GM19467 (cell line): ENCODE data around the gene KBTBD4.
"Not testable (repeated sequence)": the region's sequence is repeated elsewhere in the genome, so short reads cannot be mapped to it uniquely, and the experiment has no call there.

Source experiments
- ATAC-seq: cut with Tn5 transposase; IDR thresholded peaks from one replicate; pipeline ENCODE4 v1.9.1; 2021; ENCODE audit warnings: mild to moderate bottlenecking, moderate library complexity; ENCODE audit not compliant: unreplicated experiment

KBTBD4 gene

GRCh38 chr11:47564366-47564765 is 14.4 kb downstream of the KBTBD4 start:
- ATAC-seq = not testable (repeated sequence)

DNA sequence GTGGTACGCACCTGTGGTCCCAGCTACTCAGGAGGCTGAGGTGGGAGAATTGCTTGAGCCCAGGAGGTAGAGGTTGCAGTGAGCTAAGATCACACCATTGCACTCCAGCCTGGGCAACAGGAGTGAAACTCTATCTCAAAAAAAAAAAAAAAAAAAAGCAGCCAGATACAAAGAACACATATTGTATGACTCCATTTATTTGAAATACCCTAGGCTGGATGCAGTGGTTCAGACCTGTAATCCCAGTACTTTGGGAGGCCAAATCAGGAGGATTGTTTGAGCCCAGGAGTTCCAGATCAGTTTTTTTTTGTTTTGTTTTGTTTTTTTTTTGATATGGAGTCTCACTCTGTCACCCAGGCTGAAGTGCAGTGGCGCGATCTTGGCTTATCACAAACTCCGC is 16.4 kb downstream of the KBTBD4 start:
- ATAC-seq = not testable (repeated sequence)

DNA sequence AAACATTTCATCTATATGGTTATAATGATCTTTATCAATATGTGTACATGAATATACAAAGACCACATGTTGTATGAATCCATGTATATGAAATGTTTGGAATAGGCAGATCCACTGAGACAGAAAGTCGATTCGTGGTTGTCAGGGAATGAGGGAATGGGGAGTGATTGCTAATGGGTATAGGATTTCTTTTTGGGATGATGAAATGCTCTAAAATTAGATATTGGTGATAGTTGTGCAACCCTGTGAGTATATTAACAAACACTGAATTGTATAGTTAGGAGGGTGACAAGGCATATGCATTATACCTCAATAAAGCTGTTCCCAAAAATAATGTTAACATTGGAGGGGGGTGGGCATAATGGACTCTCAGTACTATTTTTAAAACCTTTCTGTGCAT is 18.3 kb downstream of the KBTBD4 start:
- ATAC-seq = no peak

DNA sequence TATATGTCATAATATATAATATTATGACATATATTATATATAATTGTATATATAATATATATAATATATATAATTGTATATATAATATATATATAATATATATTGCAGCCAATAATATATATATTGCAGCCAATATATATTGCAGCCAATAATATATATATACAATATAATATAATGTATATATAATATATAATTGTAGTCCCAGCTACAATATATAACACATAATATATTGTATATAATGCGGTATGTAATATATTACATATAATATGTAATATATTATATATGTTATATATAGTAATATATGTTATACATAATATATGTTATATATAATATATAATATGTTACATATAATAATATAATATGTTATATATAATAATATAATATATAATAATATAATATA is 20.1 kb downstream of the KBTBD4 start:
- ATAC-seq = no peak

DNA sequence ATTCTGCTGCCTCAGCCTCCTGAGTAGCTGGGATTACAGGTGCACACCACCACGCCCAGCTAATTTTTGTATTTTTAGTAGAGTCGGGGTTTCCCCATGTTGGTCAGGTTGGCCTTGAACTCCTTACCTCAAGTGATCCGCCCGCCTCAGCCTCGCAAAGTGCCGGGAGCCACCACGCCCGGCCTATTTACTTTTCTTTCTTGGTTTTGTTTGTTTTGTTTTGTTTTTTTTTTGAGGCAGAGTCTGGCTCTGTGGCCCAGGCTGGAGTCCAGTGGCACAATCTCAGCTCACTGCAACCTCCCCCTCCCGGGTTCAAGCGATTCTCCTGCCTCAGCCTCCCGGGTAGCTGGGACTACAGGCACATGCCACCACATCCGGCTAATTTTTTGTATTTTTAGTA is 21.8 kb downstream of the KBTBD4 start:
- not testable (repeated sequence) for ATAC-seq

DNA sequence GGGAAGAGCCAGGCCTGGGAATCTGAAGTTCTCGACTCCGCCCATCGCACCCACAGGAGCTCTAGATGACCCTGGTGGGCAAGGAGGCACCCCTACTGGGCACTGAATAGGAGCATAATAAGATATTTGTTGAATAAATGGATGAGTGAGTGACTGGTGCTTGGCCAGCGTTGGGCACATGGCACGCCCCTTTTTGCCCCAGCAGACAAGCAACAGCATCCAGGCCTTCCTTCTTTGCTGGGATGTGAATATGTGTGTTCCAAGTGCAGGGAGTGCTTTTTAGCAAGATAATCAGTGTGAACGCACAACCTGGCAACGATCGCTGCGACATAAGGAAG is 25.4 kb downstream of the KBTBD4 start:
- ATAC-seq = peak; percentile 7

DNA sequence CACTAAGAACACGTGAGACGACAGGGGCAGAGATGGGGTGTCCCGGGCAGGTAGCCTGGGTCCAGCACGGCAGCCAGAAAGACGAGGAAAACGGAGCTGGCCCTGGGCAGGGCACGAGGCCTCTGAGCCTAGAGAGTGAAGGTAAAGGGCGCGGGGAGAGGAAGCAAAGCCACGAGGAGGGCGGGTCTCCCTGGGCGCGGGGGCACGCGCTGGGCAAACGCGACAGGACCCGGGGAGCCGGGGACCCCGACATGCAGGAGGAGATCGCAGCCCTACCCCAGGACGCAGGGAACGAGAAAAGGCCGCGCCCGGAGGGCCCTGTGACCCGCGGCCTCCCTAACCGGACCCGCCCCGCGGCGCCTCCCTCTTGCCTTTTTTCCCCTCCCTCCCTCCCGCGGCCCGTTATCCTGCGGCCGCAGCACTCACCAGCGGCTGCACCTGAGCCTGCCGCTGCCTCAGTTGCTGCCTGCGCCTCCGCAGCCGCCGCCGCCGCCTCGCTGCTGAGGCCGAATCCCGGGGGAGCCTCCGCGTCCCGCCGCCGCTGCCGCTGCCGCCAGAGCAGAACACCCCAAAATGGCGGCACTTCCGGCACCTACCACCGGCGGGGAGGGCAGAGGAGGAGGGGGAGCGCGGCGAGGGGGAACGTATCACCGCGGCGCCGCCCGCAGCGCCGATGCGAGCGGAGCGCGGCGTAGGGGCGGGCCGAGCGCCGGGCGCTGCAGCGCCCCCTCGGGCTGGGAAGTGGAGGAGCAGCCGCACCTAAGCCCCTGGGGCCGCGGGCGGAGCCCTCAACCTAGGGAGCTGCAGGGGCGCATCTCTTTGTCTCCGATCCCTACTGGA is 26.0 kb downstream of the KBTBD4 start, which contains the start of gene CELF1:
Gene CELF1, minus strand, starts transcription at position 567 of the 840 bp plus-strand sequence. CDS start 53,609 bp downstream, outside the sequence.
- peak; percentile 95 for ATAC-seq

- ATAC-seq = peak; percentile 10
Measured at GRCh38 chr11:47552056-47552565, 26.7 kb downstream of the KBTBD4 start.

- ATAC-seq = no peak
Measured at GRCh38 chr11:47551086-47551485, 27.7 kb downstream of the KBTBD4 start.

DNA sequence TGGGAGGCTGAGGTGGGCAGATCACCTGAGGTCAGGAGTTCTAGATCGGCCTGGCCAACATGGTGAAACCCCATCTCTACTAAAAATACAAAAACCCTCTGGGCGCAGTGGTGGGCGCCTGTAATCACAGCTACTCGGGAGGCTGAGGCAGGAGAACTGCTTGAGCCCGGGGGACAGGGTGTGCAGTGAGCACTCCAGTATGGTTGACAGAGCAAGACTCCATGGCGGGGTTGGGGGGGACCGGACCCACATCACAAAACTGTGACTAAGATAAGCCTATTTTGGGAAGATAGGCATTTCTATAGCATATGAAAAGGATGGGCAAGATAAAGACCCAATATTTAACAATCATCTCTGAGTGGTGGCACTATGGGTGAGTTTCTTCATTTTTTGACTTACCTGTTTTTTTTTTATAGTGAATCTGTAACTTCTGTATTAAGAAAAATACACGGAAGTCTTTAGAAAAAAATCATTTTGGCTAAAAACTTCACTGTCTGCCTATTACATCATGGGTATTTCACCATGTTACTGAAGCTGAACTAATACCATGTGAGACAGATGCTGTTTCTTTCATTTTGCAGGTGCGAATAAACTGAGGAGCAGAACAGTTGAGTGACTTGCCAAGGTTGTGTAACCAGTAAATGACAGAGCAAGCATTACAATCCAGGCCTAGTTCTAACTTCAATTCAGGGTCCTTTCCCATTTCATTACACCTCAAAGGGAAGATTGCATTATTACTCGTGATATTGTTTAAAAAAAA is 28.3 kb downstream of the KBTBD4 start:
- no peak for ATAC-seq

GRCh38 chr11:47546274-47546673 is 32.5 kb downstream of the KBTBD4 start:
- not testable (repeated sequence) for ATAC-seq

- ATAC-seq = no peak
Measured at GRCh38 chr11:47545298-47545697, 33.5 kb downstream of the KBTBD4 start.

DNA sequence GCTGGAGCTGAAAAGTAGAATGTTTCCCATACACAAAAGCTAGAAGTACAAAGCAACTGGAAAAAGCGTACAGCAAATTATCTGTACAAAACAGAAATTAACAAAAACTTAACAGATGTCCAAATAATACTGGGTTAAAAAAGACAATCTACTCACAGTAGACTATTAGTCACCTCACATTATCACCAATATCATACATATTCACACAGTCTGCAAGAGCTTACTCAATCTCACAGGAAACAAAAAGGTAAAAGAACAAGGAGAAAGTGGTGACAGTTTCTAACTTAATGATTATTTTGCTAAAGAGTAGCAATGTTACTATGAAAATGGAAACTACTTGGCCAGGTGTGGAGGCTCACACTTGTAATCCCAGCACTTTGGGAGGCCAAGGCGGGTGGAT is 37.7 kb downstream of the KBTBD4 start:
- no peak for ATAC-seq

DNA sequence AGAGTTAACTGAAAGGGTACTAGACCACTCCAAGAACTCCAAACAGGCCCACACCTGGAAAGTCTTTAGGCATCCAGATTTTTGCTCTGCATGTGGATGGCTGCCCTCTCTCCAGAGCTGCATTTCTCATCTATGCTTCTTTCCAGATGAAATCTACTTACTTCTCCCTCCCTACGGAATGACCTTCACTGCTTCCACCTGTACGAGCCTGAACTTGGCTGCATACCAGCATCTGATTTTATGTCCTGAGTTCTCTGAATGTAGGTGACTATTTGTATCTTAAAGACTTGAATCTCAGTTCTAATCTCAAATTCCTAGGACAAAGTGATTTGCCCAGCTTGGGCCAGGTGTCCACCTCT is 39.1 kb downstream of the KBTBD4 start:
- no peak for ATAC-seq

- ATAC-seq = no peak
Measured at GRCh38 chr11:47538741-47539565, 39.8 kb downstream of the KBTBD4 start.

GRCh38 chr11:47536915-47537314 is 41.9 kb downstream of the KBTBD4 start:
- no peak for ATAC-seq

GRCh38 chr11:47534704-47535251 is 44.0 kb downstream of the KBTBD4 start:
- ATAC-seq = no peak

- no peak for ATAC-seq
Measured at GRCh38 chr11:47533690-47534151, 45.0 kb downstream of the KBTBD4 start.

DNA sequence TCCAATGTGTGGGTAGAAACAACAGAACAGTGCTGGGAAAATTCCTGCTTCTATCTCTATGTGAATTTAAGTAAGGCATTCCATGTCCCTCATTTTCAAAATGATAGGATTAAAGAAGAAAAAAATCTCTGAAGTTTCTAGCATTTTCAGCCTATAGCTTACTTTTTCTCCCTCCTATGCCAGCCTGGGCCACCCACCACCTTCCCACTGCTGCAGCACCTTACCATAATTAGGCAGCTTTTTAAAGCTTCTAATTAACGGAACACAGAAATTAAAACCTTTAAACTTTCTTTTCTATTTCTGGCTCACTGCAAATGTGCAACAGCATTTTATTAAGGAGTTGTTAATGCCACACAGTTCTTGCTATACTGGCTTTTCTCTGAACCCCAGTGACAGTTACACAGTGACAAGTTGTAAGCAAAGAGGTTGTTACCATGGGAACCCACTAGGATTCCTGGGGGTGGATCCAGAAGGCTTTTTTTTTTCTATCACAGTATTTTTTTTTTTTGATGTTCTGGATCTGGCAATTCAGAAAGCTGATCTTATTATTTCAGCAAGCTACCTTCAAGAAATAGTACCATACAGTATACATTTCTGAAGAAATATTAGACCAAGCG is 46.1 kb downstream of the KBTBD4 start:
- no peak for ATAC-seq

DNA sequence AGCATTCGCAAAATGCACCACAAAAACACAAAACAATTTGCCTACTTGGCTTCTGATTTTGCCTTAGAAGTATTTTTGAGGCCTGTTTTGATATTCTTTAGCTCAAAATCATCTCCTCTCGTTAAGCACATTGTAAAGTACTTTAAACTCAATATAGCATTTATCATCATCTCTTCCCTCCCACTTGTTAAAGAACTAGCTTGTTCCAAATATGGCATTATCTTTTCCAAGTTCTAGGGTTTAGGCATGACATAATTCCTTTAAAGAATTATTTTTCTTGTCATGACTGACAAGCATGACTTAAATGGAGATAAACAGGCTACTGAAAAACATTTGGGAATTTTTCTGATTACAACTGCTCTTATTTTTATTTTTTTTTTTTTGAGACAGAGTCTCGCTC is 47.1 kb downstream of the KBTBD4 start:
- no peak for ATAC-seq
